Subcutaneous adipose tissue (tissue), 4 donors: ENCODE results near the gene NUBPL. TPM values are rescaled to one million over a fixed set of nuclear protein-coding genes. Genes with fewer than 3 reads are reported as not detected.

Source experiments
- total RNA-seq, 4 donors: library from RNA; depleted of rRNA; stranded (reverse); fragments of >200 nt; gene quantifications; one replicate each; pipeline ENCODE4 v1.1.0, GENCODE V29; 2016
- TF ChIP-seq, protein P1 (sequence below): fragments of 450-650 bp; IDR thresholded peaks from one replicate; pipeline ENCODE4 v1.5.1; 2016; ENCODE audit warnings: low read depth, mild to moderate bottlenecking, control low read depth, antibody characterized with exemption, moderate library complexity

Gene NUBPL
- total RNA-seq, 4 donors from 2014 or later, result 11.7 to 25.1 (median 12.7) TPM

DNA sequence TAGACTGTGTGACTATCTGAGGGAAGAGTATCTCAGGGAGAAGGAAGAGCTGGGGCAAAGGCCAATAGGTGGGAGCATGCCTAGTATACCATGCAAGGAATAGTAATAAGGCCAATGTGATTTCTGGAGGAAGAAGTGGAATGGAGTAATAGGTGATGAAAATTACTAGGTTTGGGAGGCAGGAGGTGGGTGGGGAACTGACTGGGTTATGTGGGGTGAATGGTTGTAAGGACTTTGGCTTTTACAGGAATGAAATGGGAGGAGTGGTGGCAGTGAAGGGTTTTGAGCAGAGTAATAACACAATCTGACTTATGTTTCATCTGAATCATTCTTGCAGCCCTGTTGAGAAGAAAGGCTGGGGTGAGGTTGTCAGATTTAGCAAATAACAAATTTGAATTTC lies 30.9 kb downstream of the NUBPL start:
- TF ChIP-seq, protein P1, sequence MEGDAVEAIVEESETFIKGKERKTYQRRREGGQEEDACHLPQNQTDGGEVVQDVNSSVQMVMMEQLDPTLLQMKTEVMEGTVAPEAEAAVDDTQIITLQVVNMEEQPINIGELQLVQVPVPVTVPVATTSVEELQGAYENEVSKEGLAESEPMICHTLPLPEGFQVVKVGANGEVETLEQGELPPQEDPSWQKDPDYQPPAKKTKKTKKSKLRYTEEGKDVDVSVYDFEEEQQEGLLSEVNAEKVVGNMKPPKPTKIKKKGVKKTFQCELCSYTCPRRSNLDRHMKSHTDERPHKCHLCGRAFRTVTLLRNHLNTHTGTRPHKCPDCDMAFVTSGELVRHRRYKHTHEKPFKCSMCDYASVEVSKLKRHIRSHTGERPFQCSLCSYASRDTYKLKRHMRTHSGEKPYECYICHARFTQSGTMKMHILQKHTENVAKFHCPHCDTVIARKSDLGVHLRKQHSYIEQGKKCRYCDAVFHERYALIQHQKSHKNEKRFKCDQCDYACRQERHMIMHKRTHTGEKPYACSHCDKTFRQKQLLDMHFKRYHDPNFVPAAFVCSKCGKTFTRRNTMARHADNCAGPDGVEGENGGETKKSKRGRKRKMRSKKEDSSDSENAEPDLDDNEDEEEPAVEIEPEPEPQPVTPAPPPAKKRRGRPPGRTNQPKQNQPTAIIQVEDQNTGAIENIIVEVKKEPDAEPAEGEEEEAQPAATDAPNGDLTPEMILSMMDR, result no peak

DNA sequence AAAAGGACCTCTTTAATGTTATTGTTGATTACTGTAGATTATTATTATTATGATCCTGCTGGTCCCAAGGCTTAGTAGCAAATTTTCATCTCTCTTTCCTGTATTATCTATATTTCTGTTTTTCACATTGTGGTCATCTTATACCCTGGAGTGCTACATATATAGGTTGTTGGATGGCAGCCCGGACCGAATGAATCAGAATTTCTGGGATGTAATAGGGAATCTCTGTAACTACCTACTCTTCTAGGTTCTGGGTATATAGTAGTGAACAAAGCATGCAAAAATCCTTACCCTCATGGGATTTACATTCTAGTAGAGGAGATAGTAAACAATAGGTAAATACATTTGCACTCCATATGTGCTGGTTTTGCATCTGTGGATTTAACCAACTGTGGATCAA lies 31.4 kb downstream of the NUBPL start:
- TF ChIP-seq, protein P1, result no peak

DNA sequence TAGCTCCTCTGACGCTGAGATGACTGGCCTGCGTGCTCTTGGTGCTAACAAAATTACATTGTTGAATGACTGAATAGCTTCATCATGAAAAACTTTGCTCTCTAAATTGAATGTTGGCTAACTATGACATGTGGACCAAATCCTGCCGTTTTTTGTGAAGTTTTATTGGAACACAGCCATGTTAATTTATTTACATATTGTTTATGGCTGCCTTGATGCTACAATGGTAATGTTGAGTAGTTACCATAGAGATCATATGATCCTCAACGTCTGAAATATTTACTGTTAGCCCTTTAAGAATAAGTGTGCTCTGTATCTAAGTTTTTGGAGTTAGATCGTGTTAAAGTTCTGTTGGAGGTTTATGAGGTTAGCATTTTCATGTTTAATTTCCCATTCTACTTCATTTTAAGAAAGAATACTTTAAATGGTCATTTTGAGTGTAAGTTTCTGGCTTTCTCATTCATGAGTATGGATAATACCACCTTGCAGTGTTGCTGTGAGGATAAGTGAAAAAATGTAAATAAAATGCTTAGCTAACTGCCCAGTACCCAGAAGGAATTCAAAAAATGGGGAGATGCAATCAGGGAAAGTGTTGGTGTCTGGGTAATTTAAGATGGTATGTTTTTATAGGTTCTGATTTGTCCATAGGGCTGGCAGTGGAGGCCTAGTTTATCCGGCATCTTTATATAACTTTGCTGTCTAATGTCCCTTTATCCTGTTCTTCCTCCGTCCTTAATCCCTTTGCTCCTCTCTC lies 35.3 kb downstream of the NUBPL start:
- TF ChIP-seq, protein P1, result no peak

DNA sequence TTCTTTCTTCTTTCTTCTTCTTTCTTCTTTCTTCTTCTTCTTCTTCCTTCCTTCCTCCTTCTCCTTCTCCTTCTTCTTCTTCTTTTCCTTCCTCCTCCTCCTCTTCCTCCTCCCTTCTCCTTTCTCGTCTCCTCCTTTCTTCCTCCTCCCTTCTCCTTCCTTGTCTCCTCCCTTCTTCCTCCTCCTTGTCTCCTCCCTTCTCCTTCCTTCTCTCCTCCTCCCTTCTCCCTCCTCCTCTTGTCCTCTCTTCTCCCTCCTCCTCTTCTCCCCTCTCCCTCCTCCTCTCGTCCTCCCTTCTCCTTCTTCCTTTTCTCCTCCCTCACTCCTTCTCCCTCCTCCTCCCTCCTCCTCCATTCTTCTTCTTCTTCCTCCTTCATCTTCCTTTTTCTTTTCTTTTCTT lies 44.5 kb downstream of the NUBPL start:
- TF ChIP-seq, protein P1, result no peak

DNA sequence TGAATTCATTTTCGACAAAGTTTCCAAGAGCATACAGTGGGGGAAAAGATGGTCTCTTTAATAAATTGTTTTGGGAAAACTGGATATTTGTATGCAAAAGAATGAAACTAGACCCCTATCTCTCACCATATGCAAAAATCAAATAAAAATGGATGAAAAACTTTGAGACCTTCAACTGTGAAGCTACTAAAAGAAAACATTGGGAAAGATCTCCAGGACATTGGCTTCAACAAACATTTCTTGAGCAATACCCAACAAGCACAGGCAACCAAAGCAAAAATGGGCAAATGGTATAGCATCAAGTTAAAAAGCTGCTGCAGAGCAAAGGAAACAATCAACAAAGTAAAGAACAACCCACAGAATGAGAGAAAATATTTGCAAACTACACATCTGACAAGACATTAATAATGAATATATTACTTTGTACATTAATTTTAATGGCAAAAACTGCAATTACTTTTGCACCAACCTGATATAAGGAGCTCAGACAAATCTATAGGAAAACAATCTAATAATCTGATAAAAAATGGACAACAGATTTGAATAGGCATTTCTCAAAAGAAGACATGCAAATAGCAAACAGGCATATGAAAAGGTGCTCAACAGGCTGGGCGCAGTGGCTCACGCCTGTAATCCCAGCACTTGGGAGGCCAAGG lies 50.7 kb downstream of the NUBPL start:
- TF ChIP-seq, protein P1, result no peak

DNA sequence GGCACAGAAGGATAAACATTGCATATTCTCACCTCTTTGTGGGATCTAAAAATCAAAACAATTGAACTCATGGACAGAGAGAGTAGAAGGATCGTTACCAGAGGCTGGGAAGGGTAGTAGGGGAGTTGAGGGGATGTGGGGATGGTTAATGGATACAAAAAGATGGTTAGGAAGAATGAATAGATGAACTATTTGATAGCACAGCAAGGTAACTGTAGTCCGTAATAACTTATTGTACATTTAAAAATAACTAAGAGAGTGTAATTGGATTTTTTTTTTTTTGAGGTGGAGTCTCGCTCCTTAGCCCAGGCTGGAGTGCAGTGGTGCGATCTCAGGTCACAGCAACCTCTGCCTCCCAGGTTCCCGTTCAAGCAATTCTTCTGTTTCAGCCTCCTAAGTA lies 52.0 kb downstream of the NUBPL start:
- TF ChIP-seq, protein P1, result no peak

DNA sequence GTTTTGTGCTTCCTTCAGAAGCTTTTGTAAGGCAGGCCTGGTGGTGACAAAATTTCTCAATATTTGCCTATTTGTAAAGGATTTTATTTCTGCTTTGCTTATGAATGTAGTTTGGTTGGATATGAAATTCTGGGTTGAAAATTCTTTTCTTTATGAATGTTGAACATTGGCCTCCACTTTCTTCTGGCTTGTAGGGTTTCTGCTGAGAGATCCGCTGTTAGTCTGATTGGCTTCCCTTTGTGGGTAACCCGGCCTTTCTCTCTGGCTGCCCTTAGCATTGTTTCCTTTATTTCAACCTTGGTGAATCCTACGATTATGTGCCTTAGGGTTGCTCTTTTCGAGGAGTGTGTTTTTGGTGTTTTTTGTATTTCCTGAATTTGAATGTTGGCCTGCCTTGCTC lies 58.2 kb downstream of the NUBPL start:
- TF ChIP-seq, protein P1, result no peak
